Ishikawa (cell line): Measurements from ENCODE around the gene DOCK3.

Experiments used
- EGR1 ChIP-seq: IDR thresholded peaks from 2 replicates; pipeline ENCODE4 v1.6.1; 2012
- EP300 ChIP-seq: IDR thresholded peaks from 2 replicates; pipeline ENCODE4 v1.6.1; 2012; ENCODE audit warnings: borderline replicate concordance
- NFIC ChIP-seq: IDR thresholded peaks from 2 replicates; pipeline ENCODE4 v1.6.1; 2012
- RAD21 ChIP-seq: IDR thresholded peaks from 2 replicates; pipeline ENCODE4 v1.6.1; 2012; ENCODE audit warnings: low read depth

- TF ChIP-seq NFIC (no peak), EP300 (no peak), RAD21 (no peak), EGR1 (no peak)
Measured at GRCh38 chr3:50923955-50924354, 249.2 kb downstream of the DOCK3 start.
